Measurements from ENCODE around the gene TRIM17. TPM values are rescaled to one million over a fixed set of nuclear protein-coding genes. Genes with fewer than 3 reads are reported as not detected.

TRIM17 gene
- total RNA-seq, 1 donor from 2014 or later: 6.3 TPM

- Mint-ChIP-seq H3K4me1 (peaks cover 11% of the 10 kb centered on the region), H3K27ac (ENCODE audit: unreplicated experiment) (no peak overlapping the region), H3K4me3 (no peak overlapping the region)
These were observed 2.0 kb downstream of the TRIM17 start for GRCh38 chr1:228414511-228415211.

GRCh38 chr1:228413241-228414010 lies 3.2 kb downstream of the TRIM17 start:
- Mint-ChIP-seq H3K9me3 (no peaks in the 10 kb centered on the region), H3K4me3 (peak overlapping the region; percentile 11), H3K36me3 (ENCODE audit: low read depth) (peaks cover 3% of the 10 kb centered on the region), H3K27ac (ENCODE audit: unreplicated experiment) (no peak overlapping the region), H3K4me1 (peaks cover 11% of the 10 kb centered on the region), H3K27me3 (ENCODE audit: low read depth) (peaks cover 19% of the 10 kb centered on the region)
- no peak for TF ChIP-seq CTCF (conservative IDR thresholded peaks at IDR 0.05)
- DNase-seq (ENCODE audit: low read depth, low spot score): no peak

More at GRCh38 chr1:228414511-228415211, 2.0 kb downstream of the TRIM17 start:
- no peak for DNase-seq (ENCODE audit: low read depth, low spot score)
- Mint-ChIP-seq H3K36me3 (ENCODE audit: low read depth) (peaks cover 3% of the 10 kb centered on the region), H3K27me3 (ENCODE audit: low read depth) (peaks cover 22% of the 10 kb centered on the region), H3K9me3 (no peaks in the 10 kb centered on the region)
- TF ChIP-seq CTCF (conservative IDR thresholded peaks at IDR 0.05): no peak

- Mint-ChIP-seq H3K27me3 (ENCODE audit: low read depth) (peaks cover 12% of the 10 kb centered on the region), H3K36me3 (ENCODE audit: low read depth) (peaks cover 3% of the 10 kb centered on the region), H3K4me3 (peak overlapping the region; percentile 27), H3K27ac (ENCODE audit: unreplicated experiment) (no peak overlapping the region), H3K9me3 (no peaks in the 10 kb centered on the region), H3K4me1 (peaks cover 15% of the 10 kb centered on the region)
- DNase-seq (ENCODE audit: low read depth, low spot score): no peak
- no peak for TF ChIP-seq CTCF (conservative IDR thresholded peaks at IDR 0.05)
These were observed 4.9 kb downstream of the TRIM17 start for GRCh38 chr1:228411548-228412430.

- Mint-ChIP-seq H3K4me1 (peaks cover 15% of the 10 kb centered on the region), H3K4me3 (no peak overlapping the region), H3K9me3 (no peaks in the 10 kb centered on the region), H3K27me3 (ENCODE audit: low read depth) (peaks cover 11% of the 10 kb centered on the region), H3K36me3 (ENCODE audit: low read depth) (peaks cover 3% of the 10 kb centered on the region), H3K27ac (ENCODE audit: unreplicated experiment) (peak overlapping the region; percentile 67)
- TF ChIP-seq CTCF (conservative IDR thresholded peaks at IDR 0.05): no peak
- no peak for DNase-seq (ENCODE audit: low read depth, low spot score)
These were observed 5.5 kb downstream of the TRIM17 start for GRCh38 chr1:228411121-228411520.

GRCh38 chr1:228410671-228411070 lies 6.0 kb downstream of the TRIM17 start:
- DNase-seq (ENCODE audit: low read depth, low spot score): no peak
- Mint-ChIP-seq H3K4me1 (peaks cover 12% of the 10 kb centered on the region), H3K27ac (ENCODE audit: unreplicated experiment) (no peak overlapping the region), H3K27me3 (ENCODE audit: low read depth) (peaks cover 6% of the 10 kb centered on the region), H3K4me3 (no peak overlapping the region), H3K36me3 (ENCODE audit: low read depth) (peaks cover 3% of the 10 kb centered on the region), H3K9me3 (no peaks in the 10 kb centered on the region)
- no peak for TF ChIP-seq CTCF (conservative IDR thresholded peaks at IDR 0.05)

Data from neural crest cell (in vitro differentiated cells).